Mesothelial cell of epicardium (in vitro differentiated cells): ENCODE measurements around the gene RPL15. TPM values are rescaled to one million over a fixed set of nuclear protein-coding genes. Genes with fewer than 3 reads are reported as not detected.

Source experiments
- DNase-seq, 2 experiments: peaks; one replicate each; pipeline ENCODE4 v3.0.0; 2021; ENCODE audit warnings: low spot score in 2 of 2; ENCODE audit not compliant: unreplicated experiment in 2 of 2
- H3K27ac Mint-ChIP-seq: 2 replicates; pipeline ENCODE4 v1.8.0; 2021; ENCODE audit warnings: mixed read lengths
- H3K27me3 Mint-ChIP-seq: 2 replicates; pipeline ENCODE4 v1.8.0; 2021; ENCODE audit warnings: low read depth, mixed read lengths
- H3K36me3 Mint-ChIP-seq: 2 replicates; pipeline ENCODE4 v1.8.0; 2021; ENCODE audit warnings: mixed read lengths
- H3K4me1 Mint-ChIP-seq: 2 replicates; pipeline ENCODE4 v1.8.0; 2021; ENCODE audit warnings: mixed read lengths
- H3K4me3 Mint-ChIP-seq: 2 replicates; pipeline ENCODE4 v1.8.0; 2021; ENCODE audit warnings: mild to moderate bottlenecking, moderate library complexity, mixed read lengths
- H3K9me3 Mint-ChIP-seq: 2 replicates; pipeline ENCODE4 v1.8.0; 2021; ENCODE audit warnings: mixed read lengths
- total RNA-seq: library from RNA; stranded (reverse); gene quantifications from 3 replicates; pipeline ENCODE4 v1.2.1, GENCODE V29; 2021
- TF ChIP-seq, protein P1 (sequence below): fragments of 200-600 bp; sonication (generic); IDR thresholded peaks from one replicate; pipeline ENCODE4 v1.5.0; 2021; ENCODE audit warnings: antibody characterized with exemption; ENCODE audit not compliant: unreplicated experiment

The RPL15 gene
- total RNA-seq, 1 donor from 2014 or later = 1,989 TPM

DNA sequence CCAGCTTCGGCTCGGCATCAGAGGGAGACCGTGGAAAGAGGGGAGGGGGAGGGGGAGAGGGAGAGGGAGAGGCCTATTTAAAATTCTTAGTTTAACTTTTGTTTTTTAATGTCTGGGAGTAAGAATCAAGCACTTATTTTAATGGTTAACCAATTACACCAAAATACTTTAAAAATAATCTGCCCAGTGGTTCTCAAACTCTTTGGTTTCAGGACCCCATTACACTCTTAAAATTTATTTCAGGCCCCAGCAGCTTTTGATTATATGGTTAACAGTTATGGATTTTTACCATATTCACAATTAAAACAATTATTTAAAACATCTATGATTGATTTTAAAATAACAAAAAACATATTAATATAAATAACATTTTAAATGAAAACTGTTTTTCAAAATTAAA, 44.6 kb upstream of the RPL15 start:
- H3K4me1 Mint-ChIP-seq = peaks cover 17% of the 10 kb centered on the region
- H3K27me3 Mint-ChIP-seq = no peaks in the 10 kb centered on the region
- no peak for DNase-seq
- TF ChIP-seq, protein P1, sequence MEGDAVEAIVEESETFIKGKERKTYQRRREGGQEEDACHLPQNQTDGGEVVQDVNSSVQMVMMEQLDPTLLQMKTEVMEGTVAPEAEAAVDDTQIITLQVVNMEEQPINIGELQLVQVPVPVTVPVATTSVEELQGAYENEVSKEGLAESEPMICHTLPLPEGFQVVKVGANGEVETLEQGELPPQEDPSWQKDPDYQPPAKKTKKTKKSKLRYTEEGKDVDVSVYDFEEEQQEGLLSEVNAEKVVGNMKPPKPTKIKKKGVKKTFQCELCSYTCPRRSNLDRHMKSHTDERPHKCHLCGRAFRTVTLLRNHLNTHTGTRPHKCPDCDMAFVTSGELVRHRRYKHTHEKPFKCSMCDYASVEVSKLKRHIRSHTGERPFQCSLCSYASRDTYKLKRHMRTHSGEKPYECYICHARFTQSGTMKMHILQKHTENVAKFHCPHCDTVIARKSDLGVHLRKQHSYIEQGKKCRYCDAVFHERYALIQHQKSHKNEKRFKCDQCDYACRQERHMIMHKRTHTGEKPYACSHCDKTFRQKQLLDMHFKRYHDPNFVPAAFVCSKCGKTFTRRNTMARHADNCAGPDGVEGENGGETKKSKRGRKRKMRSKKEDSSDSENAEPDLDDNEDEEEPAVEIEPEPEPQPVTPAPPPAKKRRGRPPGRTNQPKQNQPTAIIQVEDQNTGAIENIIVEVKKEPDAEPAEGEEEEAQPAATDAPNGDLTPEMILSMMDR = no peak
- H3K36me3 Mint-ChIP-seq = peaks cover 2% of the 10 kb centered on the region
- H3K27ac Mint-ChIP-seq = no peak overlapping the region
- H3K9me3 Mint-ChIP-seq = no peaks in the 10 kb centered on the region
- H3K4me3 Mint-ChIP-seq = no peak overlapping the region

DNA sequence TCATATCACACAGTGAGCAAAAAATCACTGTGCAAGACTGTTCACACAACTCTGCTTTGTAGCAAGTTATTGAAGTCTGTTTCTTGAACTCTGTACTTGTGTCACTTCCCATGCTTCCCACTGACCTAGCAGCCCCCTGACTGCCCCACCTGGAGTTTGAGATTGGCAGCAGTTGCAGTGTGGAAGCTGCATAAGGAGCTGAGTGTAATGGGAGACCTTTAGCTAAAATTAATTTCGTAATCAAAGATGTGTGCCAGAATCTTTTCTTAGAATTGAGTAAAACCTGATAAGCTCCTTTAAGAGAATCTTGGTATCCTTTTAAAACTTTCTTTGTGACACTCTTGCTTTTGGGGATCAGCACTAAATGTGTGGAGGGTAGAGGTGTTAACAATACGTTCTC, 43.0 kb upstream of the RPL15 start:
- Mint-ChIP-seq H3K9me3 (peaks cover 8% of the 10 kb centered on the region), H3K4me1 (peaks cover 5% of the 10 kb centered on the region), H3K27me3 (no peaks in the 10 kb centered on the region), H3K36me3 (peaks cover 12% of the 10 kb centered on the region), H3K27ac (peak overlapping the region; percentile 34), H3K4me3 (no peak overlapping the region)
- no peak for DNase-seq
- TF ChIP-seq, protein P1 = no peak

DNA sequence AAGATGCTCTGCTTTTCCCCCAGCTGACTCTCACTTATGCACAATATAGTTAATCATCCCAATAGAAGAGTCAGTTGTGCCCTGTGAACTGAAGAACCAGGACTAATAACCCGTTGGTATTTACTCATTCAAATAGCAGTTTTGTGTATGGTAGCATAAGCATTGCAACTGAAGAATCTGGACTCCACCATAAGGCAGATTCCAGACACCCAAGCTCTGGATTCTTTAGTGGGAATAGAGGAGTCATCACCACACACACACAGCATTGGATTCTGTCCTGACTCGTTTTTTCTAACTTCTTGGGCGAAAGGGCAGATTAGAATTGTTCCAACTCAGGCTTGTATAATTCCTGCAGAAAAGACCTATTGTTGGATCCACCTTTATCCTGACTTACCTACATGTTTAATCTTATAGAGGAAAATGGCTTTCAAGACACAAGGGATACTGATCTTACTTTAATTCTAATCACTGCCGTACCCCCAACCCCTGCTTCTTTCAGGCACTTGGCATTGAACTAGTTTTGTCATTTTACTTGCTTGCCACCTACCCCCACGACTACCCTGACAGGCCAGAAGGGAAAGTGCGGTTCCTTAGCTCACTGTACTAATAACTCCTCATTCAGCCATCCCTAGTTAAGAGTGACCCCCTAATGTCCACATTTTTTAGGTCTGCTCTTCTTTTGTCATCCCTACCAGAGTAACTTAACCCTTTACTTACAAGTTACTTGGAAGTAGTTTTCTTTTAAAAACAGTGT, 42.4 kb upstream of the RPL15 start:
- TF ChIP-seq, protein P1 = no peak
- no peak overlapping the region for H3K4me3 Mint-ChIP-seq
- peaks cover 5% of the 10 kb centered on the region for H3K4me1 Mint-ChIP-seq
- H3K9me3 Mint-ChIP-seq = peaks cover 13% of the 10 kb centered on the region
- peak overlapping the region; percentile 19 for H3K27ac Mint-ChIP-seq
- DNase-seq = no peak
- no peaks in the 10 kb centered on the region for H3K27me3 Mint-ChIP-seq
- peaks cover 18% of the 10 kb centered on the region for H3K36me3 Mint-ChIP-seq

DNA sequence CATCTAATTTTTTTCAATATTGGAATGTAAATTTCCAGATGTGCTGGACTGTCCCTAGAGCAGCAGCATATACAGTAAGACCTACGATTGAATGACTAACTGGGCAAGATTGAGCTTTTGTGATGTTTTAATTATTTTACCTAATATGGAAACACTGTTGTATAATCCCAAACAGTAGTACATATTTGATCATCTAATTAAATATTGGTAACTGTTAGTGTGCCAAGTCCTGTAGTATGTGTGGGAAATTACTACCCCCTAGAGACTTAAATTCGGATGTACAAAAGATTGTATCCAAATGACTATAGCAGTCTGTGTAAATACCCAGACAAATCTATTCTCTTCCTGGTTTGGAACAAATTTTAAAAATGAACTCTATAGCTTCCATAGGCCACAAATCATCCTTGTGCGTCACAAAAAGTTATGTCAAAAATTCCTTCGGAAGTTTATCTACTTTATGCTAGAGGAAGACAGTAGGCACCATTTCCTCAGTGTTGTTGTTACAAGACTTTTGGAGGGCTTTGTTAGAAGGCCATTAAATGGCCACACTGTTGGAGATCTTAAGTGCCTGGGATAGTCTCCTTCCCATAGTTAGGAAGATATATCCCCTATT, 41.7 kb upstream of the RPL15 start:
- peaks cover 20% of the 10 kb centered on the region for H3K36me3 Mint-ChIP-seq
- H3K27me3 Mint-ChIP-seq = no peaks in the 10 kb centered on the region
- H3K4me1 Mint-ChIP-seq = peaks cover 3% of the 10 kb centered on the region
- no peak overlapping the region for H3K27ac Mint-ChIP-seq
- no peak for DNase-seq
- H3K4me3 Mint-ChIP-seq = no peak overlapping the region
- H3K9me3 Mint-ChIP-seq = peaks cover 14% of the 10 kb centered on the region
- TF ChIP-seq, protein P1 = no peak

DNA sequence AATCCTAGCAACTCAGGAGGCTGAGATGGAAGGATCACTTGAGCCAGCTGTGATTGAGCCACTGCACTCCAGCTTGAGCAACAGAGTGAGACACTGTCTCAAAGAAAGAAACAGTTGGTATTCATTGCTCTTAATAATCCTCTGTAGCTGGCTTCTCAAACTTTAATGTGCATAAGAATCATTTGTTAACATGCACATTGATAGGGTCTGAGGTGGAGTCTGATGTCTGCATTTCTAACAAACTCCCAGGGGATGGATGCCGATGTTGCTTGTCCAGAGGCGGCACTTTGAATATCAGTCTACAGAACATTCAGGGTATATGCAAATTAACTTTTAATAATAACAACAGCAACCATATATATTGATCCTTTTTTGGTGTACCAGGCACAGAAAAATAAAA, 40.0 kb upstream of the RPL15 start:
- H3K4me1 Mint-ChIP-seq = peaks cover 3% of the 10 kb centered on the region
- TF ChIP-seq, protein P1 = no peak
- no peak overlapping the region for H3K27ac Mint-ChIP-seq
- no peak for DNase-seq
- peaks cover 20% of the 10 kb centered on the region for H3K9me3 Mint-ChIP-seq
- H3K36me3 Mint-ChIP-seq = peaks cover 27% of the 10 kb centered on the region
- H3K27me3 Mint-ChIP-seq = no peaks in the 10 kb centered on the region
- no peak overlapping the region for H3K4me3 Mint-ChIP-seq
